GM21526 (cell line): Measurements from ENCODE around the gene EWSR1.
"Not testable (repeated sequence)": the region's sequence is repeated elsewhere in the genome, so short reads cannot be mapped to it uniquely, and the experiment has no call there.

Source experiments
- ATAC-seq: cut with Tn5 transposase; IDR thresholded peaks from one replicate; pipeline ENCODE4 v1.9.1; 2021; ENCODE audit warnings: moderate library complexity; ENCODE audit not compliant: unreplicated experiment, low FRiP score

Gene EWSR1

GRCh38 chr22:29334696-29335344, 66.8 kb downstream of the EWSR1 start:
- no peak for ATAC-seq

DNA sequence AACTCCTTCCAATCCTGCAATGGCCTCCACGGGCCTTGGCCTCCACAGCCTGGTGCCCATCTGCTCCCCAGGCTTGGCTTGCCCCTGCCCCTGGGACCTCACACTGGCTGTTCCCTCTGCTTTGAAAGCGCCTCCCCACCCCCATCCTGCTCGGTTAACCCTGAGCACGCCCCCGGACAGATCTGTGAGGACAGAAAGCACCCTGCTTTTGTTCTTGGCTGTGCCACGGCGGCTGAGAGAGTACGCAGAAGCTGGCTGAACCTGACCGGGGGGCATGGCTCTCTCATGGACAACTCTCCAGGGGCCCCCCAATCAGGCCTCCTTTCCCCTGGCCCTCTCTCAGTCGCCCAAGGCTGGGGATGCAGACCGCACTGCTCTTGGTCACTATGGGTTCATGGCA, 67.6 kb downstream of the EWSR1 start:
- ATAC-seq, result no peak

DNA sequence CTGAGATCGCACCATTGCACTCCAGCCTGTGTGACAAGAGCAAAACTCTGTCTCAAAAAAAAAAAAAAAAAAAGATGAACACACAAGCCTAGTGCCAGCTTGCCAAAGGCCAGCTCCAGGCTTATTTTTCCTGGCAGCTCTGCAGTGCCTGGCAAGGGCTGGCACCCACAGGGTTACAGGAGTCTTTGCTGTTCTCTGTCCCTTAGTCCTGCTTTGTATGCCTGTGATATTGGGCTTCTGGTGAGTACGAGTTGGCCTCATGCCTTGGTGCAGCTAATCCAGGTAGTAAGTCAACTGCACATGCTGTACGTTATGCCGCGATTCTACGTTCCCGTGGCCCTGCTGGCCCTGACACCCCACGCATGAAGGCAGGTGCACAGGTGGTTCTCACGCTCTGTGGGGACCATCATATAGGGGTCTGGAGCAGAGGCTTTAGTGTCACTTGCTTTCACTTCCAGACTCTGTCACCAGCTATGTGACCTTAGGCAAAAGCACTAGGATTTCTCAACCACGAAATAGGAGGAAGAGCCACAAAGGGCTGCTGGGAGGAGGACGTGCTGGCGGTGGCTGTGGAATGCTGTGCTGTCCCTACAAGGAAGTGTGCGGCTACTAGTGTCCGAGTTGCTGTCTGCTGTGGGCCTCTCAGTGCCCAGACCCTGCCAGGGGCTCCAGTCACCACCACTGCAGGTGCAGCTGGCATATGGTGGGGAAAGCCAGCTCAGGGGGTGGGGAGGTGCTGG, 68.9 kb downstream of the EWSR1 start:
- no peak for ATAC-seq

DNA sequence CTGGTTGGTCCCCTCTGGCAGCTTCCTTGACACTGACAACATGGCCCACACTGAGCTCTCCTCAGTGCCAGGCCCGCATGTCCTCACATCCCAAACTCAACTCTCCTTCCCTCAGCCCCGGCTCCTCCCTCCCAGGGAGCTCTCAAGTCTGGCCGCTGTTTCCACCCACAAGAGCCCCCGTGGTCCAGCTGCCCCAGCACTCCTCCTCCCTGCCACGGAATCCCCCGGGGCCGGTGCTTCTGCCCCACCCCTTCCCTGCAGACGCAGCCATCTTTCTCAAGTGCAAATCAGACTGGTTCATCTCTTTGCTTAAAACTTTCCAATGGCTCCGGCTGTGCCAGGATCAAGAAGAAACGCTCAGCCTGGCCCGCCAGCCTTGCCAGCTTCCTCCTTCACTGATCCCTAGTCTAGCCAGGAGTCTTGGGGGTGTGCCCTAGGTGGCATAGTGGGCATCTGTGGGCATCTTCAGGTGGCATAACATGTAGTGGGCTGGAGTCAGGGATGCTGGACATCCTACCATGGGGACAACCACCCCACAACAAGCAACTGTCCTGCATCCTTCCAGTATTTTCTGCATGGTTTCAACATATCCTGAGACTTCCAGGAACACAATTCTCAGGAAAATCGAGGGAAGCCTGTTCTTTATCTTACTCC, 69.7 kb downstream of the EWSR1 start:
- ATAC-seq, result no peak

DNA sequence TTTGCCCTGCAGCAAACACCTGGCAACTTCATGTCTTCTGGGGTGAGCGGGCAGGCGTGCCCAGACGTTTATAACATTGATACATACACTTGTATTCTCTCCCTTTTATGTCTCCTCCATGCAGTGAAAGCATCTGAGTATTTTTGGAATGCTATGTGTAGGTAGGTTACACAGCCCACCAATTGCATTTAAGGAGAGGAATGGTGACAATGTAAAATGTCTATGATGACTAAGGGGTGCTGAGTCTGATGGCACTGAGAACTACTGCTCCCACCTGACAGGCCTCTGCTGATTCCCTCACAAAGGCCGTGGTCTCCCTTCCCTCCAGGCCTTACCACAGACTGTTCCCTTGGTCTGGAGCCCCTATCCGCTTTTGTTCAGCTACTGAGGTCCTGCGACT, 70.3 kb downstream of the EWSR1 start:
- ATAC-seq, result no peak

DNA sequence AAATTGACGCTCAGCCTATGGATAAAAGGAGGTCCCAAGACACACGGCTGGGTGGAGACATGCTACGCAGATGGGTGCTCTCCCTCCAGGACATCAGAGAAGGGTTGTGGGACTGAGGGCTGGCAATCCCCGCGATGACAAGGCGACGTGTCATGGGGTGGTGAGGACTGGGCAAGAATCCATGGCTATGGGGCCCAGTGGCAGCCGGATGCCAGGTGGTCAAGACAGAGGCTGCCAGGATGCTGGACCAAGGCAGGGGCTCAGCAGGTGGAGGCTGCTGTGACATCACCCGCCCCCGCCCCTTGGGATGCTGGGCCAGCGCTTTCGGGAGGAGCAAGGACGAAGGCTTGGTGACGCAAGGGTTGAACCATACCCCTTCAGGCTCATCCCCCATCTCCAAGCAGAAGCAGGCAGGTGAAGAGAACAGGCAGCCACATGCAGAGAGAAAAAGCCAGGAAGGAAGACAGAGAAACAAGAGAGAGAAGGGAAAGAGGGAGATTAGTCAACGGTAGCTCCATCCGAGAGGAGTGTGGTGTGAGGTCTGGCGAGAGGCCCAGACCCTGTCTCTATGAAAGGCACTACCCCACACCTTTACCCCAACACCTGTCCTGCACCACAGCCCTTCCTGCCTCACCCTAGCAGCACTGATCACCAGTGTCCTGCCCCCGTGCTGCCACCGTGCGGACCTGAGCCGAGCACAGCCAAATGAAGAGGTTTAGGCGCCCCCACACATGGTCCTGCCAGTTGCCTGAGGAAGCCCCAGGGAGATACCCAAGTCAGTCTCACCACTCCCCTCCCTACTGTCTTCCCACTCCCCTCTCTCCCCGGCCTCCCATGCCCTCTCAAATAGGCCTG, 71.5 kb downstream of the EWSR1 start:
- ATAC-seq, result no peak

DNA sequence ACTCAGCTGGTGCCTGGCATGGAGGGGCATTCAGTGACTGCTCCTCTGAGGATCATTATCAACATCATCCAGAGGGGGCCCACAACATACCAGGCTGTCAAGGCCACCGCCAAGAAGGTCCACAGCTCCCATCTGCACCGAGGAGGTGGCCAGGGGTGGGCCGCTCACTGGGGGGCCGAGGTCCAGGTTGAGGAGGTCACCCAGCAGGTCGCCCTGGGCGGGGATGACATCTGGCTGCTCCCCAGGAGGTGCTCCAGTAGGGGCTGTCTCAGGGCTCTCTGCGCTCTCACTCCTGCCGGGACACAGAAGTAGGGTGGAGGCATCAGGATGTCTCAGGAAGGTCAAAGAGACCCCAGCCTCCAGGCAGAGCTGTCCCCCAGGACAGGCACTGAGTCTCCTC, 72.5 kb downstream of the EWSR1 start:
- ATAC-seq, result no peak

DNA sequence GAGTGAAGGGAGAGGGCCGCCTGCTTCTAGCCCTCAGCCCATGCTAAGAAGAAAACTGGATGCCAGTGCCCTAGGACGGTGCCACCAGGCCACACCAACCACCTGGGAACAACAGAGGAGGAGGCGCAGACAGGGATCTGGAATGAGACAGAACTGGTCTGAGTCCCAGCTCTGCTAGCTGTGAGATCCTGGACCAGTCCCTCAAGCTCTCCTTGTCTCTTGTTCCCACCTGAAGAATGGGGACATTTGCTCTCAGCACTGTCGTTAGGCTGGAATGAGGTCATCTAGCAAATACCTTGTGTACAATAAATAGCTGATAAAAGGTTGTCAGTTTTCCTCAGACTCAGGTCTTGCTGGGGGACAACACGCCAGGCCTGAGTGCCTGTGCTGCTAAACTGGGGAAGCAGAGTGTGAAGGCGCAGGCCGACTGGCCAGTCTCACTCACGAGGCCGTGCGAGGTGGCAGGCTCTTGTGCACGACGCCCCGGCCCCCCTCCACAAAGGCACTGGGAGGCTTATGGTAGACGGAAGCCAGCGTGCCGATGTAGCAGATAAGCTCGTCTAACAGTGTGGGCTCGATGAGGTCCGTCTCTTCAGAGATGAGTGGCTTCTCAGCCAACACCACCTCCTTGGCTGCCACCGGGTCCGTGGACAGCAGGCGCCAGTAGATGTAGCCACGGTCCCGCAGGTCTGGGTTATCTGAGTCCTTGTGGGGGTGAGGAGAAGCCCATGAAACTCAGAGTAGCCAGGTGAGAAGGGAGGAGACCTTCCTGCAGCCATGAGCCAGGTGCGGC, 73.2 kb downstream of the EWSR1 start:
- ATAC-seq, result no peak

DNA sequence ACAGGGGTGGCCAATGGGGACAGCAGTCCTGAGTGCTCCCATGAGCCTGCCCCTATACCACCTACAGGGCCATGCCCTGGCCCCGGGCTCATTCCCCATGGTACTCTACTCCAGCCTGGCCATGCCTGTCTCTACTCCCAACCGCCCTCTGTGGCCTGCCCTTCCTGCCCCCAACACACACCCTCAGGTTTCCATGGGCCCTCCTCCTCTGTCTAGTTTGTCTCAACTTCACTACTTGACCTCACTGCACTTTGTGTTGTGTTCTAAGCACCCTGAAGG, 73.7 kb downstream of the EWSR1 start:
- ATAC-seq, result no peak

DNA sequence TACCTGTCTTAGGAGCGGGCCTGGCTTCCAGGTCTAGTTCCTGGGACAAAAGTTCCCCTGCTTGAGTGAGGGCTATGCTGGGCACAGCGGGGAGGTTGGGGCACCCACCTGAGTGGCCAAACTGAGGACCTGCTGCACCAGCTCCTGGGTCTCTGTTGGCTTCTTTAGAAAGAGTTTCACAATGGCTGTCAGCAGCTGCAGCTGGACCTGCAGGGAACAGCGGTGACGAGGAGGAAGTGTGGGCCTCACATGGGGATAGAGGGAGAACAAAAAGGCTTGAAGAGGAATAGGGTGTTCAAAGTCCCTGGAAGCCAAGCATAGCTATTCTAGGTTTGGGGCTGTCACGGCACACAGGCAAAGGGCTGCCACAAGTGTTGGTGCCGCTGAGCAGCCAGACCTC, 74.1 kb downstream of the EWSR1 start:
- no peak for ATAC-seq

DNA sequence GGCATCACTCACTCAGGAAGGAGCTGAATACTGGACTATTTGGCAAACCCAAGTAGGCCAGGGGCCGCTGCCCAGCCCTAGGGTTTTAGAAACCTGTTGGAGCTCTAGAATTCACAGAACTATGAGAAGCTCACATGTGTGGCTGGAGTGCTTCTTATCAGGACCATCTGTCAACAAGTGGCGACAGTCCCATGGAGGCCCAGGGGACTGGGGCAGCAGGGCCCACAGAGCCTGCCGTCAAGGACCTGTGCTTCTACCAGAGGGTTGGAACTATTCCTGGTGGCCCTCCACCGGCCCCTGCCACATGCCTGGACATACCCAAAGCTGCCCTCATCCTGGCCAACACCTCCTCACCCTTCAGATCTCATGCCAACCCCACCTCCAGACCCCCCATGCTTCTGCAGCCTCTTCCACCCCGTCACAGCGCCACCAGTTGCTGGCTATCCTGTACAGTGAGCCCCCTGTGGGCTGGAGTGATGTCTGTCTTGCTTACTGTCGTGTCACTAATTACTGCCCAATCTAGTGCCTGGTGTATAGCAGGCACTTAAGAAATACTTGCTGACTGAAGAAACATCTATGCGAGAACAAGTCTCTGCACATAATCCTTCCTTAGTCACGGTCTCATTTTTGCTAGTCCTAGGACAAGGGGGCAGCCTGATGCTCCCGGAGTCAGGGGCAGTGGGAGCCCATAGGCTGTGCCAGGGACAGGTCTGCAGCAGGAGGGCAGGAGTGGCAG, 74.7 kb downstream of the EWSR1 start:
- ATAC-seq, result no peak

DNA sequence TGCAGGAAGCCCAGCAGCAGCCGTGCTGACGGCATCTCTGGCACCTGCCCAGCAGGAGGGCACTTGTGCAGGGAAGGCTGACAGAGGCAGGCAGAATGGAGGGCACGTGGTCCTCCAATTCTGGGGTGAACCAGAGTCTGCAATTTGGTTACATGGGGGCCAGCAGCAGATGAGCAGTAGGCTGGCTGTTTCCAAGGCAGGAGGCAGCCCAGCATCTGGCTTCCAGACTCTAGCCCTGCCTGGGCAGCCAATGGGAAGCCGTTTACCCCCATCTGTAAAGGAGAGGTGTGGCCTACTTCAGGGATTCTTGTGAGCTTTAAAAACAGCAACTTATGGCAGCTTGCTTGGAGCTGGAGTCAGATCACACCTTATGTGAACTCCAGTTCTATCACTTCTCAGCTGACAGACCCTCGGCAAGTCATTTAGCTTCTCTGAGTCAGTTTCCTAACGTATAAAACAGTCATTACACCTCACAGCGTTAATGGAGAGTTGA, 75.3 kb downstream of the EWSR1 start:
- ATAC-seq, result no peak

GRCh38 chr22:29344137-29344536, 76.1 kb downstream of the EWSR1 start:
- ATAC-seq, result no peak

DNA sequence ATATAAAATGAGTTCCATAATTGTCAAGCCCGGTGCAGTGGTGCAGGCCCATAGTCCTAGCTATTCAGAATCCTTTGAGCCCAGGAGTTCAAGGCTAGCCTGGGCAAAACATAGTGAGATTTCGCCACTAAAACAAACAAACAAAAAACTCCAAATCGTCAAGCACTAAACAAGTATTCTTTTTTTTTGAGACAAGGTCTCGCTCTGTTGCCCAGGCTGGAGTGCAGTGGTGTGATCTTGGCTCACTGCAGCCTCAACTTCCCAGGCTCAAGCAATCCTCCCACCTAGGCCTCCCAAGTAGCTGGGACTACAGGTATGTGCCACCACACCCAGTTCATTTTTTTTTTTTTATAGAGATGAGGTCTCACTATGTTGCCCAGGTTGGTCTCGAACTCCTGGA, 76.8 kb downstream of the EWSR1 start:
- ATAC-seq, result not testable (repeated sequence)

DNA sequence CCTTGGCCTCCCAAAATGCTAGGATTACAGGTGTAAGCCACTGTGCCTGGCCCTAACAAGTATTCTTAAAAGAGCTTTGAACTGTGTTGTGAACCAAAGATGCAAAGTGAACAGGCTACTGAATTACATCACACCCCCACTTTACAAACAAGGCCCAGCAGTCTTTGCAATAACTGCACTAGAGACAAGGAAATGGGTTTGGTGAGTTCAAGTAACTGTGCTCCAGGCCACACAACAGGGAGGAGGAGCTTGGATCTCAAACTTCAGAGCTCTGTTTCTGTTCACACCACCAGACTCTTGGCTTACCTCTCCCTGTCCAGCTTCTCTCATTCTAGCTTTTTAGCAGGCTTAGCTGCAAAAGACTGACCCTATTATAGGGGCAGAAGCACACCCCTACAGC, 77.9 kb downstream of the EWSR1 start:
- ATAC-seq, result no peak

DNA sequence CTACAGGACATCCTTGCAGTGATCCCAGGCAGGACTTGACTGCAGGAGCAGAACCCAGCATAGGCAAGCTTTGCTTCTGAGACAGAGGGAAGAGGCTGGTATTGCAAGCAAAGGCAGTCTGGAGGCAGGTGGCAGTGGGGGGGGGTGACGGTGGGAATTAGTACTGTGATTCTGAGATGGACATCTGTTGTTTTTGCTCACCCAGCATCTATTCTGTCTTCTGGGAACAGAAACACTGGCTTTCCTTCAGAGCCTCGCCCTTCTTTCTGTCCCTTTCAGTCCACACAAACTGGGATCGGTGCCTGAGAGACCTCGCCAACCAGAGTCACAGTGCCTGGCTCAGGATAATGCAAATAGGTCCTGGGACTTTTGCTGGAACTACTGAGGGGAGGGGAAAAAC, 78.6 kb downstream of the EWSR1 start:
- ATAC-seq, result no peak

DNA sequence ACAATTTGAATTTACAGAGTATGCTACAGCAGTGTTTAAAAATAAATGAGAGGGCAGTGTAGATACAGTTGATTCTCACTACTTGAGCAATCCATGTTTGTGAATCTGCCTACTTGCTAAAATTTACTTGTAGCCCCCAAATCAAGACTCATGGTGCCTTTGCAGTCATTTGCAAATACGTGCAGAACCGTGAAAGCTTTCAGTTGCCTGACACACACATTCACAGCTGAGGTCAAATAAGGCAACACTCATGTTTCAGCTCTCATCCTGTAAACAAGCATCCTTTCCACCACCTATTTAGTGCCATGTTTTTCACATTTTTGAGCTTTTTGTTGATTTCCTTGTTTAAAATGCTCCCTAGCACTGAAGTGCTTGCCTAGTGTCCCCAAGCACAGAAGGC, 80.0 kb downstream of the EWSR1 start:
- no peak for ATAC-seq

- ATAC-seq, result no peak
Measured at GRCh38 chr22:29348956-29349355, 80.9 kb downstream of the EWSR1 start.
